IMR-90 (cell line): ENCODE measurements around the gene ATP11A. TPM values are rescaled to one million over a fixed set of nuclear protein-coding genes. Genes with fewer than 3 reads are reported as not detected.

Experiments used
- ATAC-seq: fragments of 200-7000 bp; cut with Tn5 transposase; 2 replicates; pipeline ENCODE4 v1.9.1; 2020; ENCODE audit warnings: low read depth, mild to moderate bottlenecking, moderate library complexity
- BruUV-seq: library from RNA; stranded (reverse); fragments of 400-500 nt; replicated peaks from 2 replicates; lab custom pipeline; 2021; lab: Mats Ljungman, UMichigan
- CTCF ChIA-PET: fragments of 300-600 bp; formaldehyde crosslinking; extraction: SDS; loops from one replicate; lab custom pipeline; 2021; ENCODE audit warnings: antibody characterized with exemption; lab: Yijun Ruan, JAX
- POLR2A ChIA-PET: fragments of 300-600 bp; sonication (Branson Sonifier 250); formaldehyde crosslinking; loops from one replicate; lab custom pipeline; 2022; ENCODE audit warnings: antibody characterized with exemption; ENCODE audit not compliant: unreplicated experiment; lab: Charles Lee
- DNase-seq: peaks from one replicate; pipeline ENCODE4 v3.0.0; 2013
- H2AFZ ChIP-seq: replicated peaks from 2 replicates; pipeline ENCODE3; 2013; ENCODE audit warnings: low read length, mild to moderate bottlenecking; ENCODE audit not compliant: poor library complexity
- H2AK5ac ChIP-seq: 2 replicates; pipeline ENCODE4 v1.6.1; 2013; ENCODE audit warnings: low read depth, low read length, inconsistent platforms
- H2AK9ac ChIP-seq: replicated peaks from 2 replicates; pipeline ENCODE3; 2013; ENCODE audit warnings: mild to moderate bottlenecking, low read depth, low read length, moderate library complexity; ENCODE audit not compliant: poor library complexity
- H2BK120ac ChIP-seq: 2 replicates; pipeline ENCODE4 v1.6.1; 2013; ENCODE audit warnings: low read depth, low read length, inconsistent platforms
- H2BK15ac ChIP-seq: 3 replicates; pipeline ENCODE4 v1.6.1; 2013; ENCODE audit warnings: low read depth, low read length, inconsistent platforms
- H2BK20ac ChIP-seq: 2 replicates; pipeline ENCODE4 v1.6.1; 2013; ENCODE audit warnings: low read depth, mild to moderate bottlenecking, inconsistent platforms, low read length, moderate library complexity
- H2BK5ac ChIP-seq: 2 replicates; pipeline ENCODE4 v1.6.1; 2013; ENCODE audit warnings: mild to moderate bottlenecking, low read depth, low read length, inconsistent platforms; ENCODE audit not compliant: poor library complexity, severe bottlenecking
- H3K14ac ChIP-seq: replicated peaks from 2 replicates; pipeline ENCODE4 v1.6.1; 2013; ENCODE audit warnings: low read depth, low read length, inconsistent platforms
- H3K18ac ChIP-seq: 2 replicates; pipeline ENCODE4 v1.6.1; 2013; ENCODE audit warnings: low read depth, low read length, control low read depth
- H3K23ac ChIP-seq: 2 replicates; pipeline ENCODE4 v1.6.1; 2013; ENCODE audit warnings: low read depth, low read length, inconsistent platforms
- H3K27ac ChIP-seq: 2 replicates; pipeline ENCODE4 v1.5.1; 2013; ENCODE audit warnings: mild to moderate bottlenecking, control low read depth, low read length; ENCODE audit not compliant: insufficient read depth
- H3K27me3 ChIP-seq: 2 replicates; pipeline ENCODE4 v1.6.1; 2013; ENCODE audit warnings: low read length; ENCODE audit not compliant: control insufficient read depth, insufficient read depth
- H3K36me3 ChIP-seq: 2 replicates; pipeline ENCODE4 v1.6.1; 2013; ENCODE audit warnings: low read length, mixed read lengths; ENCODE audit not compliant: control insufficient read depth, insufficient read depth
- H3K4ac ChIP-seq: 2 replicates; pipeline ENCODE4 v1.6.1; 2013; ENCODE audit warnings: low read depth, low read length, inconsistent platforms
- H3K4me1 ChIP-seq: 2 replicates; pipeline ENCODE4 v1.6.1; 2013; ENCODE audit warnings: low read length, mixed read lengths; ENCODE audit not compliant: control insufficient read depth, insufficient read depth
- H3K4me2 ChIP-seq: 2 replicates; pipeline ENCODE4 v1.6.1; 2013; ENCODE audit warnings: low read depth, mild to moderate bottlenecking, control low read depth, low read length, moderate library complexity
- H3K4me3 ChIP-seq: 2 replicates; pipeline ENCODE4 v1.5.1; 2013; ENCODE audit warnings: low read depth, mild to moderate bottlenecking, control low read depth, low read length, moderate library complexity; ENCODE audit not compliant: insufficient read depth
- H3K56ac ChIP-seq: 2 replicates; pipeline ENCODE4 v1.6.1; 2013; ENCODE audit warnings: low read length, inconsistent platforms; ENCODE audit not compliant: insufficient read depth; ENCODE audit errors: extremely low read depth
- H3K79me1 ChIP-seq, 2 experiments: 2 replicates each; pipeline ENCODE4 v1.6.1; 2013; ENCODE audit warnings: low read length in 2 of 2, inconsistent platforms in 1 of 2, low read depth in 1 of 2
- H3K9ac ChIP-seq: 2 replicates; pipeline ENCODE4 v1.6.1; 2013; ENCODE audit warnings: low read depth, low read length, control low read depth
- H3K9me1 ChIP-seq: 2 replicates; pipeline ENCODE4 v1.6.1; 2013; ENCODE audit warnings: low read length, inconsistent platforms; ENCODE audit not compliant: insufficient read depth
- H3K9me3 ChIP-seq: 2 replicates; pipeline ENCODE4 v1.6.1; 2013; ENCODE audit warnings: low read length; ENCODE audit not compliant: control insufficient read depth, insufficient read depth
- H4K20me1 ChIP-seq: 2 replicates; pipeline ENCODE4 v1.6.1; 2013; ENCODE audit warnings: low read length, inconsistent platforms; ENCODE audit not compliant: insufficient read depth
- H4K5ac ChIP-seq: 2 replicates; pipeline ENCODE4 v1.6.1; 2013; ENCODE audit warnings: mild to moderate bottlenecking, low read depth, low read length, control low read depth
- H4K8ac ChIP-seq, 2 experiments: 2 replicates each; pipeline ENCODE4 v1.6.1; 2013; ENCODE audit warnings: low read depth in 2 of 2, low read length in 2 of 2, control low read depth in 1 of 2, inconsistent platforms in 1 of 2
- H4K91ac ChIP-seq: 2 replicates; pipeline ENCODE4 v1.6.1; 2013; ENCODE audit warnings: low read depth, low read length, inconsistent platforms; ENCODE audit not compliant: insufficient read depth
- BHLHE40 ChIP-seq: fragments of 150-350 bp; IDR thresholded peaks from 2 replicates; pipeline ENCODE4 v1.6.1; 2016; ENCODE audit warnings: mild to moderate bottlenecking, low read depth, low read length
- CEBPB ChIP-seq: IDR thresholded peaks from 2 replicates; pipeline ENCODE4 v1.6.1; 2012; ENCODE audit warnings: low read depth, low read length, improper control_type of control experiment
- MAFK ChIP-seq: IDR thresholded peaks from 2 replicates; pipeline ENCODE4 v1.6.1; 2012; ENCODE audit warnings: low read depth, low read length, improper control_type of control experiment
- NFE2L2 ChIP-seq: fragments of 150-350 bp; IDR thresholded peaks from 2 replicates; pipeline ENCODE4 v1.6.1; 2016; ENCODE audit warnings: low read depth, mild to moderate bottlenecking, low read length
- RAD21 ChIP-seq: IDR thresholded peaks from 2 replicates; pipeline ENCODE4 v1.6.1; 2012; ENCODE audit warnings: low read length, improper control_type of control experiment
- RCOR1 ChIP-seq: IDR thresholded peaks from 2 replicates; pipeline ENCODE4 v1.6.1; 2012; ENCODE audit warnings: mild to moderate bottlenecking, low read length, improper control_type of control experiment; ENCODE audit not compliant: insufficient replicate concordance
- whole genome bisulfite sequencing, 2 experiments: methylation state at CpG; one replicate each; pipeline versions ENCODE4 v1.1.5 to v1.1.7; 2013; ENCODE audit warnings: missing lambda C conversion rate in 2 of 2; ENCODE audit not compliant: insufficient read length in 1 of 2; ENCODE audit errors: extremely low coverage in 2 of 2; 5-methylcytosine and 5-hydroxymethylcytosine counted together
- dilution Hi-C: fragments of 300-500 bp; cut with HindIII; formaldehyde crosslinking; loops from one replicate; pipeline ENCODE4 v1.14.3; 2018; ENCODE audit warnings: low sequenced_read_pairs; ENCODE audit not compliant: unreplicated experiment
- in situ Hi-C: fragments of 300-500 bp; cut with MboI; formaldehyde crosslinking; loops from 3 replicates; pipeline ENCODE4 v1.14.3; 2019; ENCODE audit warnings: low sequenced_read_pairs, inconsistent platforms, mixed read lengths
- intact Hi-C: fragments of 100-400 bp; cut with micrococcal nuclease; formaldehyde crosslinking; loops from 2 replicates; pipeline ENCODE4 v1.10.0; 2022
- polyA plus RNA-seq, 3 experiments: library from polyadenylated mRNA; depleted of rRNA; stranded (reverse); fragments of >200 nt; gene quantifications; 2 replicates each; pipeline ENCODE4 v1.2.3, GENCODE V29; 2012; ENCODE audit warnings: low replicate concordance in 1 of 3
- total RNA-seq: library from RNA; depleted of rRNA; stranded (reverse); fragments of >200 nt; gene quantifications from 2 replicates; pipeline ENCODE4 v1.2.3, GENCODE V29; 2012
- TF ChIP-seq, protein P1 (sequence below): fragments of 150-350 bp; IDR thresholded peaks from 2 replicates; pipeline ENCODE4 v1.6.1; 2016; ENCODE audit warnings: low read depth, mild to moderate bottlenecking, low read length, moderate library complexity, borderline replicate concordance

ATP11A gene
- total and polyA plus RNA-seq, 2 of the 4 experiments (the other 2 are of a cell fraction): 8.4 to 12.0 TPM

DNA sequence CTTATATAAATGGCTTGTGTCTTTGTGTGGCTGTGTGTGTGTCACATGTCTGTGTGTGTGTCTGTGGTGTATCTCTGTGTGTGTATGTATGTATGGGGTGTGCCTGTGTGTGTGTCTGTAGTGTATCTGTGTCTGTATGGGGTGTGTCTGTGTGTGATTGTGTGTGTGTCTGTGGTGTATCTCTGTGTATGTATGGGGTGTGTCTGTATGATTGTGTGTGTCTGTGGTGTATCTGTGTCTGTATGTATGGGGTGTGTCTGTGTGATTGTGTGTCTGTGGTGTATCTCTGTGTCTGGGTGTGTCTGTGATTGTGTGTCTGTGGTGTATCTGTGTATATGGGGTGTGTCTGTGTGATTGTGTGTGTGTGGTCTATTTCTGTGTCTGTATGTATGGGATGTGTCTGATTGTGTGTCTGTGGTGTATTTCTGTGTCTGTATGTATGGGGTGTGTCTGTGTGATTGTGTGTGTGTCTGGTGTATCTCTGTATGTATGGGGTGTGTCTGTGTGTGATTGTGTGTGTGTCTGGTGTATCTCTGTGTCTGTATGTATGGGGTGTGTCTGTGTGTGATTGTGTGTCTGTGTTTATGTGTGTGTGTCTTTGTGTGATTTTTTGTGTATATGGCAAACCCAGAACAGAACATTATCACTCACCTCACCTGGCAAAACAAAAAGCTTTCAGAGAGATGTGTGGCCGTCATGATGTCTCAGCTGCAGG lies 223.0 kb downstream of the ATP11A start:
- no peak overlapping the region for H4K91ac ChIP-seq
- BruUV-seq: no TSS peak
- no peak overlapping the region for H3K9ac ChIP-seq
- no peaks in the 10 kb centered on the region for H3K36me3 ChIP-seq
- H3K79me1 ChIP-seq: no peaks in the 10 kb centered on the region
- no peak overlapping the region for H2BK120ac ChIP-seq
- no CpG with 5 or more reads among the region's 1 CpG for WGBS, 2 experiments
- no peak overlapping the region for H2BK20ac ChIP-seq
- H3K27ac ChIP-seq: no peak overlapping the region
- ChIA-PET CTCF (no interaction called here), POLR2A (no interaction called here)
- no peak overlapping the region for H3K18ac ChIP-seq
- H2AK5ac ChIP-seq: no peak overlapping the region
- no peak for TF ChIP-seq RCOR1
- TF ChIP-seq BHLHE40: no peak
- TF ChIP-seq MAFK: no peak
- TF ChIP-seq, protein P1, sequence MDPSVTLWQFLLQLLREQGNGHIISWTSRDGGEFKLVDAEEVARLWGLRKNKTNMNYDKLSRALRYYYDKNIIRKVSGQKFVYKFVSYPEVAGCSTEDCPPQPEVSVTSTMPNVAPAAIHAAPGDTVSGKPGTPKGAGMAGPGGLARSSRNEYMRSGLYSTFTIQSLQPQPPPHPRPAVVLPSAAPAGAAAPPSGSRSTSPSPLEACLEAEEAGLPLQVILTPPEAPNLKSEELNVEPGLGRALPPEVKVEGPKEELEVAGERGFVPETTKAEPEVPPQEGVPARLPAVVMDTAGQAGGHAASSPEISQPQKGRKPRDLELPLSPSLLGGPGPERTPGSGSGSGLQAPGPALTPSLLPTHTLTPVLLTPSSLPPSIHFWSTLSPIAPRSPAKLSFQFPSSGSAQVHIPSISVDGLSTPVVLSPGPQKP: no peak
- no peak for TF ChIP-seq NFE2L2
- TF ChIP-seq RAD21: no peak
- TF ChIP-seq CEBPB: no peak
- peaks cover 61% of the 10 kb centered on the region for H3K27me3 ChIP-seq
- no peak overlapping the region for H2AK9ac ChIP-seq
- H3K4ac ChIP-seq: no peak overlapping the region
- H4K20me1 ChIP-seq: no peaks in the 10 kb centered on the region
- no peak overlapping the region for H4K5ac ChIP-seq
- H3K4me3 ChIP-seq: no peak overlapping the region
- H3K9me3 ChIP-seq: no peaks in the 10 kb centered on the region
- no peak overlapping the region for H3K14ac ChIP-seq
- H3K4me2 ChIP-seq: no peak overlapping the region
- no peak for DNase-seq
- H2BK5ac ChIP-seq: peak overlapping the region; percentile 57
- no peak for ATAC-seq
- H2BK15ac ChIP-seq: no peak overlapping the region
- dilution Hi-C loops: no loop called here
- H3K56ac ChIP-seq: no peak overlapping the region
- no peak overlapping the region for H3K23ac ChIP-seq
- no peak overlapping the region for H2AFZ ChIP-seq
- no peaks in the 10 kb centered on the region for H3K4me1 ChIP-seq
- in situ Hi-C loops: no loop called here
- H3K9me1 ChIP-seq: no peaks in the 10 kb centered on the region
- no peak overlapping the region for H4K8ac ChIP-seq
- intact Hi-C loops: no loop called here
